Endodermal cell (in vitro differentiated cells): ENCODE data around the gene RNASE7. TPM values are rescaled to one million over a fixed set of nuclear protein-coding genes. Genes with fewer than 3 reads are reported as not detected.

Experiments used
- DNase-seq: peaks from one replicate; pipeline ENCODE4 v3.0.0-alpha.2; 2017
- H3K27ac ChIP-seq: 2 replicates; pipeline ENCODE4 v1.5.1; 2013; ENCODE audit warnings: mild to moderate bottlenecking, low read depth, low read length, moderate library complexity
- H3K27me3 ChIP-seq: 2 replicates; pipeline ENCODE4 v1.6.1; 2013; ENCODE audit warnings: mild to moderate bottlenecking, low read length, moderate library complexity; ENCODE audit not compliant: insufficient read depth, control insufficient read depth, poor library complexity, severe bottlenecking
- H3K36me3 ChIP-seq: 2 replicates; pipeline ENCODE4 v1.7.0; 2013; ENCODE audit warnings: mild to moderate bottlenecking, low read length, moderate library complexity; ENCODE audit not compliant: control insufficient read depth, insufficient read depth
- H3K4me1 ChIP-seq: one replicate; pipeline ENCODE4 v1.7.0; 2013; ENCODE audit warnings: low read length; ENCODE audit not compliant: control insufficient read depth, insufficient read depth
- H3K4me3 ChIP-seq: 2 replicates; pipeline ENCODE4 v1.5.1; 2013; ENCODE audit warnings: mild to moderate bottlenecking, low read length, moderate library complexity
- H3K9ac ChIP-seq: 2 replicates; pipeline ENCODE4 v1.6.1; 2013; ENCODE audit warnings: mild to moderate bottlenecking, low read length, moderate library complexity; ENCODE audit not compliant: poor library complexity, severe bottlenecking; ENCODE audit errors: extremely low read depth
- H3K9me3 ChIP-seq: 2 replicates; pipeline ENCODE4 v1.6.1; 2013; ENCODE audit warnings: mild to moderate bottlenecking, low read length, moderate library complexity; ENCODE audit not compliant: control insufficient read depth
- H3K27ac Mint-ChIP-seq: 2 replicates; pipeline ENCODE4 v1.8.0; 2020; ENCODE audit warnings: mixed read lengths
- H3K27me3 Mint-ChIP-seq: 2 replicates; pipeline ENCODE4 v1.8.0; 2021; ENCODE audit warnings: mild to moderate bottlenecking, mixed read lengths; ENCODE audit not compliant: insufficient read depth
- H3K36me3 Mint-ChIP-seq: 2 replicates; pipeline ENCODE4 v1.8.0; 2020; ENCODE audit warnings: low read depth, mixed read lengths
- H3K4me1 Mint-ChIP-seq: 2 replicates; pipeline ENCODE4 v1.8.0; 2020; ENCODE audit warnings: mixed read lengths
- H3K4me3 Mint-ChIP-seq: 2 replicates; pipeline ENCODE4 v1.8.0; 2020; ENCODE audit warnings: mild to moderate bottlenecking, moderate library complexity, mixed read lengths
- H3K9me3 Mint-ChIP-seq: 2 replicates; pipeline ENCODE4 v1.8.0; 2020; ENCODE audit warnings: mild to moderate bottlenecking, mixed read lengths
- CTCF ChIP-seq: fragments of 200-600 bp; sonication (generic); conservative IDR thresholded peaks from 2 replicates; pipeline ENCODE4 v1.5.0; 2021; ENCODE audit warnings: antibody characterized with exemption, mild to moderate bottlenecking
- WGBS, 2 experiments: methylation state at CpG; one replicate each; pipeline versions ENCODE4 v1.1.5 to v1.1.7; 2013; ENCODE audit warnings: missing lambda C conversion rate in 2 of 2, mixed read lengths in 1 of 2; ENCODE audit not compliant: insufficient coverage in 1 of 2, insufficient read length in 1 of 2; 5-methylcytosine and 5-hydroxymethylcytosine counted together
- total RNA-seq, 2 donors: library from RNA; stranded (reverse); fragmentation: NEBNext Ultra II Directional in 1 of 2; extraction: Animal tissue kit (Norgen Biotek cat#: 25700) in 1 of 2; gene quantifications; 2 replicates in 1 of 2; 3 replicates in 1 of 2; pipeline ENCODE4 v1.2.1, GENCODE V29; 2021

RNASE7 gene
- total RNA-seq, 2 donors from 2014 or later: not detected

DNA sequence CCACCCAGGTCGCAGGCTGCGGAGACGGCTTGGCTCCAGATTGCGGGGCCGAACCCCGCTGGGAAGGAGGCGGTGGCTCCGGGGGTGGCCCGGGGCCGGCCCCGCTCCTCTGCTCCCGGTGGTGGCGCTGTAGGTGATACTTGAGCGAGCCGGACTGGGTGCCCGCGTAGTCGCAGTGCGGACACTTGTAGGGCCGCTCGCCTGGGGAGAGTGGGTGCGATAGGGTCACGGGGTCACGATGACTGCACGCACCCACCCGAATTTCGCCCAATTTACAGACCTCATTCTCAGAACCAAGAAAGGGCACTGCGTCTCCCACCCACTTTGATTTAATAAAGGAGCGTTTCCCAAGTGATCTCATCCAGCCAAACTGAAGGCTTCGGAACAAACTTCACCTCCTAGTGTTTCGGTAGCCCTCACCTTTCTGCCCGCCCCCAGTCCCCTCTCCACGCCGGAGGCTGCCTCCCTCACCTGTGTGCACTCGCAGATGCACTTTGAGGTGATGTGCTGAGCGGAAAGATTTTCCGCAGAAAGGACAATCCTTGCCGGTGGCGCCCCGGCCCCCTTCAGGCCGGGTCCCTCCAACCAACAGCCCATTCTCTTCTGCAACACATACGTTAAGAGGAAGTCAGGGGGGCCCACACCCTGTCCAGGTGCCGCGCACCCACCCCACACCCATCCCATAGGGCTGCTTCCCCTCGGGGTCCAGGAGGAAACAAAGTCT is 48.9 kb downstream of the RNASE7 start:
- Histone ChIP-seq H3K4me1 (peaks cover 17% of the 10 kb centered on the region), H3K27ac (no peak overlapping the region), H3K36me3 (peaks cover 62% of the 10 kb centered on the region), H3K27me3 (no peaks in the 10 kb centered on the region), H3K4me3 (no peak overlapping the region), H3K9me3 (no peaks in the 10 kb centered on the region), H3K9ac (no peak overlapping the region)
- TF ChIP-seq CTCF: no peak
- 96 to 98% methylated on average over 29 to 42 of the region's 45 CpGs for WGBS, 2 experiments
- Mint-ChIP-seq H3K9me3 (no peaks in the 10 kb centered on the region), H3K4me1 (peaks cover 25% of the 10 kb centered on the region), H3K36me3 (peaks cover 52% of the 10 kb centered on the region), H3K27me3 (peaks cover 9% of the 10 kb centered on the region), H3K4me3 (no peak overlapping the region), H3K27ac (no peak overlapping the region)
- DNase-seq: no peak

DNA sequence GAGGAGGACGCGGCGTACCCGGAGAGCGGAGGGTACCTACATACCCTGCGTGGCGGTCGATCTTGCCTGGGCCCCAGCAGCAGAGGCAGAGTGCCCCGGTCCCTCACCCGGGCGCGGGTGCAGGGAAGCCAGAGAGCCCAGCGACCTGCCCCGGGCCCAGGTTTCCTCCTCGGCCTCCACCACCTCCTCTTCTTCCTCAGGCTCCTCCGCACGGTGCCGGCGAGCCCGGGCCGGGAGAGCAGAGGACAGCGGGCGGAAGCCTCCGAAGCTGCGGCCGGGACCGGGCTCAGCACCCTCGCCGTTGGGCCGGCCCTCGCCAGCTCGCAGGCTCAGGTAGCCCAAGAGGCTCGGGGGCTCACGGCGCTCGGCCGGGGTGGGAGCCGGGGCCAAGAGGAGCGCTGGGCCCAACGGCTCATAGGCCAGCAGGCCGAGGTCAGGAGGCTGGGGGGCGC is 49.7 kb downstream of the RNASE7 start:
- peaks cover 29% of the 10 kb centered on the region for H3K4me1 Mint-ChIP-seq
- no peaks in the 10 kb centered on the region for H3K27me3 ChIP-seq
- no peak for DNase-seq
- H3K4me3 Mint-ChIP-seq: no peak overlapping the region
- no peaks in the 10 kb centered on the region for H3K9me3 Mint-ChIP-seq
- no peaks in the 10 kb centered on the region for H3K9me3 ChIP-seq
- peaks cover 17% of the 10 kb centered on the region for H3K4me1 ChIP-seq
- H3K36me3 Mint-ChIP-seq: peaks cover 46% of the 10 kb centered on the region
- TF ChIP-seq CTCF: no peak
- H3K4me3 ChIP-seq: no peak overlapping the region
- peaks cover 54% of the 10 kb centered on the region for H3K36me3 ChIP-seq
- no peak overlapping the region for H3K9ac ChIP-seq
- WGBS, 2 experiments: 95% methylated on average over 25 to 42 of the region's 42 CpGs
- H3K27ac ChIP-seq: no peak overlapping the region
- peaks cover 10% of the 10 kb centered on the region for H3K27me3 Mint-ChIP-seq
- no peak overlapping the region for H3K27ac Mint-ChIP-seq

DNA sequence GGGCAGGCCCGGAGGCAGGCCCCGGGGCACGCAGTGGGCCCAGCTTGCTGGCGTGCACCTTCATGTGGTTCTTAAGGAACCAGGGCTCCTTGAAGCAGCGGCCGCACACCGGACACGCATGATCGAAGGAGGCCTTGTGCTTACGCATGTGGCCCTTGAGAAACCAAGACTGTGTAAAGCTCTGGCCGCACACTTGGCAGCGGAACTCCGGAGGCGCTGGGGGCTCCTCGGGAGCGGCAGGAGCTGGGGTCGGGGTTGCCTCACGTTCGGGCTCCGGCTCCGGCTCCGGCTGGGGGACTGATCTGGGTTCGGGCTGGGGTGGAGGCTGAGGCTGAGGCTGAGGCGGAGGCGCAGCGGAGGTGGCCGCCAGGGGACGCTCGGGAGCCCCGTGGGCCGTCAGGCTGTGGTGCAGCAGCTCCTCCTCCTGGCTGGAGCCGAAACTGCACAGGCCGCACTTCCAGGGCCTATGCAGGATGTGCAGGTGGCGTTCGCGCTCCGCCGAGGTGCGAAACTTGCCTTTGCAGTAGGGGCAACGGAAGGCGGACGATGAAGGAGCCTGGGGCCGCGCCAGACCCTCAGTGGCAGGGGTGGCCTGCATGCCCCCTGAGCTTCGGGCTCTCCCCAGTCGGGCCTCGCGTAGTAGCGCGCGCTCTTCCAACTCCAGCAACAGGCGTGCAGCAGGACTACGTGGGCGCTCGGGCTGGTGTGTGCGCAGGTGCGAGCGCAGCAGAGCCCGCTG is 50.3 kb downstream of the RNASE7 start:
- H3K4me1 ChIP-seq: peaks cover 17% of the 10 kb centered on the region

More for the DNA sequence above, 50.3 kb downstream of the RNASE7 start:
- DNase-seq: peak; percentile 96
- no peaks in the 10 kb centered on the region for H3K9me3 Mint-ChIP-seq
- peak overlapping the region; percentile 79 for H3K27ac Mint-ChIP-seq
- H3K36me3 ChIP-seq: peaks cover 49% of the 10 kb centered on the region
- H3K9ac ChIP-seq: no peak overlapping the region
- no peak overlapping the region for H3K27ac ChIP-seq
- WGBS, 2 experiments: 74 to 98% methylated on average over 17 to 59 of the region's 59 CpGs
- peaks cover 35% of the 10 kb centered on the region for H3K4me1 Mint-ChIP-seq
- no peaks in the 10 kb centered on the region for H3K9me3 ChIP-seq
- peak; percentile 100 for TF ChIP-seq CTCF
- peaks cover 16% of the 10 kb centered on the region for H3K27me3 Mint-ChIP-seq
- no peaks in the 10 kb centered on the region for H3K27me3 ChIP-seq
- no peak overlapping the region for H3K4me3 ChIP-seq
- peak overlapping the region; percentile 54 for H3K4me3 Mint-ChIP-seq
- H3K36me3 Mint-ChIP-seq: peaks cover 42% of the 10 kb centered on the region
